ENCODE results near the gene GOLM1. TPM values are rescaled to one million over a fixed set of nuclear protein-coding genes. Genes with fewer than 3 reads are reported as not detected.

Gene GOLM1
- polyA plus RNA-seq, 3 donors, result 165 to 175 (median 168) TPM

- DNase-seq (ENCODE audit: low read depth in 3 of 3, low spot score in 2 of 3), result no peak
Observed at GRCh38 chr9:85994191-85994590, 105.2 kb downstream of the GOLM1 start.

GRCh38 chr9:85987236-85987635 lies 112.1 kb downstream of the GOLM1 start:
- DNase-seq (ENCODE audit: low read depth in 3 of 3, low spot score in 2 of 3), result no peak

GRCh38 chr9:85984457-85984856 lies 114.9 kb downstream of the GOLM1 start:
- DNase-seq (ENCODE audit: low read depth in 3 of 3, low spot score in 2 of 3), result no peak

GRCh38 chr9:85981369-85981768 lies 118.0 kb downstream of the GOLM1 start:
- DNase-seq (ENCODE audit: low read depth in 3 of 3, low spot score in 2 of 3), result no peak

- DNase-seq (ENCODE audit: low read depth in 3 of 3, low spot score in 2 of 3), result no peak
Observed at GRCh38 chr9:85978496-85978895, 120.9 kb downstream of the GOLM1 start.

Other genes starting within 250 kb of the GOLM1 start
- gene NAA35, start 158.4 kb downstream of the GOLM1 start, polyA plus RNA-seq (ENCODE audit: insufficient read length in 3 of 3), result 10 to 100 TPM; 35.3 to 38.6 (median 36.0) TPM
- under 1 TPM in 1 of 3 donors, not detected in 2; 0.24 TPM for gene C9orf153, start 160.1 kb upstream of the GOLM1 start, polyA plus RNA-seq (ENCODE audit: insufficient read length in 3 of 3)
- gene ISCA1, start 183.0 kb upstream of the GOLM1 start, polyA plus RNA-seq (ENCODE audit: insufficient read length in 3 of 3), result 10 to 100 TPM; 59.5 to 67.9 (median 62.3) TPM